Measurements from ENCODE around the gene DNAI2.
A peak's percentile ranks its signal among the peaks of the same experiment; 100 is the strongest.

The DNAI2 gene

GRCh38 chr17:74290340-74290739 lies 16.3 kb downstream of the DNAI2 start:
- POLR2A ChIA-PET = no interaction called here
- no peak for TF ChIP-seq CTCF (IDR thresholded peaks at IDR 0.05; ENCODE audit: insufficient read depth, low read length, missing control alignments)
- DNase-seq (ENCODE audit: low read depth, low spot score) = no peak

GRCh38 chr17:74292495-74292894 lies 18.5 kb downstream of the DNAI2 start:
- DNase-seq (ENCODE audit: low read depth, low spot score) = no peak
- TF ChIP-seq CTCF (IDR thresholded peaks at IDR 0.05; ENCODE audit: insufficient read depth, low read length, missing control alignments) = no peak
- no peak overlapping the region for H3K4me3 ChIP-seq (ENCODE audit: low read depth, low read length)
- CTCF ChIA-PET = interaction anchor here (1.6 kb wide), 1 partner anchor 76 kb away, joined by 4 read pairs; no protein-coding TSS in a partner anchor
- POLR2A ChIA-PET = no interaction called here

More at GRCh38 chr17:74290340-74290739, 16.3 kb downstream of the DNAI2 start:
- H3K4me3 ChIP-seq (ENCODE audit: low read depth, low read length) = no peak overlapping the region
- CTCF ChIA-PET = no interaction called here

GRCh38 chr17:74295625-74296547 lies 21.9 kb downstream of the DNAI2 start:
- DNase-seq (ENCODE audit: low read depth, low spot score) = no peak
- TF ChIP-seq CTCF (IDR thresholded peaks at IDR 0.05; ENCODE audit: insufficient read depth, low read length, missing control alignments) = no peak
- CTCF ChIA-PET = interaction anchor here (0.8 to 3.8 kb wide), 10 partner anchors 8 to 162 kb away, joined by 3 to 14 read pairs (median 4); partner anchors contain the start of genes GPR142 and TTYH2
- no peak overlapping the region for H3K4me3 ChIP-seq (ENCODE audit: low read depth, low read length)
- POLR2A ChIA-PET = no interaction called here

GRCh38 chr17:74296548-74296936 lies 22.5 kb downstream of the DNAI2 start:
- no peak for DNase-seq (ENCODE audit: low read depth, low spot score)
- peak; percentile 63 for TF ChIP-seq CTCF (IDR thresholded peaks at IDR 0.05; ENCODE audit: insufficient read depth, low read length, missing control alignments)
- ChIA-PET POLR2A (no interaction called here), CTCF (interaction anchor here (0.8 to 3.8 kb wide), 9 partner anchors 9 to 161 kb away, joined by 3 to 14 read pairs (median 4); partner anchors contain the start of gene GPR142)
- no peak overlapping the region for H3K4me3 ChIP-seq (ENCODE audit: low read depth, low read length)

- no peak overlapping the region for H3K4me3 ChIP-seq (ENCODE audit: low read depth, low read length)
- no peak for DNase-seq (ENCODE audit: low read depth, low spot score)
- ChIA-PET POLR2A (interaction anchor here (1.0 kb wide), 1 partner anchor 9 kb away, joined by 3 read pairs; no protein-coding TSS in a partner anchor), CTCF (interaction anchor here (1.3 to 3.8 kb wide), 4 partner anchors 66 to 159 kb away, joined by 3 to 14 read pairs (median 6); partner anchors contain the start of gene GPR142)
- TF ChIP-seq CTCF (IDR thresholded peaks at IDR 0.05; ENCODE audit: insufficient read depth, low read length, missing control alignments) = no peak
Measured at GRCh38 chr17:74297941-74298340, 23.9 kb downstream of the DNAI2 start.

GRCh38 chr17:74298778-74299177 lies 24.7 kb downstream of the DNAI2 start:
- POLR2A ChIA-PET = interaction anchor here (1.0 kb wide), 1 partner anchor 10 kb away, joined by 3 read pairs; no protein-coding TSS in a partner anchor
- TF ChIP-seq CTCF (IDR thresholded peaks at IDR 0.05; ENCODE audit: insufficient read depth, low read length, missing control alignments) = no peak
- H3K4me3 ChIP-seq (ENCODE audit: low read depth, low read length) = no peak overlapping the region
- CTCF ChIA-PET = interaction anchor here (0.9 to 3.8 kb wide), 4 partner anchors 11 to 159 kb away, joined by 3 to 14 read pairs (median 4); no protein-coding TSS in a partner anchor
- no peak for DNase-seq (ENCODE audit: low read depth, low spot score)

Measured in AG04449 (cell line).